ENCODE results near the gene MAGI3. TPM values are rescaled to one million over a fixed set of nuclear protein-coding genes. Genes with fewer than 3 reads are reported as not detected.
"Not testable (repeated sequence)": the region's sequence is repeated elsewhere in the genome, so short reads cannot be mapped to it uniquely, and the experiment has no call there.

Gene MAGI3
- total RNA-seq, 1 experiment from 2014 or later, result 7.2 TPM

- H2AFZ ChIP-seq (ENCODE audit: low read length), result no peak overlapping the region
- H3K9me2 ChIP-seq (replicated peaks; ENCODE audit: low read length), result no peaks in the 10 kb centered on the region; the same call in 1 of the 2 replicates
- ChIA-PET POLR2A (ENCODE audit: unreplicated experiment) (no interaction called here), CTCF (no interaction called here)
- no peak overlapping the region for H3K4me2 ChIP-seq (ENCODE audit: low read length)
- DNase-seq, result no peak
- H3K27me3 ChIP-seq (ENCODE audit: low read length), result no peaks in the 10 kb centered on the region
- peaks cover 35% of the 10 kb centered on the region for H3K79me2 ChIP-seq (ENCODE audit: low read length)
- ATAC-seq, result no peak
- TF ChIP-seq EZH2phosphoT487 (IDR thresholded peaks at IDR 0.05; ENCODE audit: borderline replicate concordance, low read length) (no peak), CTCF (conservative IDR thresholded peaks at IDR 0.05; ENCODE audit: low read depth, low read length) (no peak), EZH2 (IDR thresholded peaks at IDR 0.05; ENCODE audit: low read length, unreplicated experiment) (no peak)
- BruUV-seq (replicated peaks), result no TSS peak
- H3K36me3 ChIP-seq (ENCODE audit: low read depth, low read length), result no peaks in the 10 kb centered on the region
- H3K4me3 ChIP-seq (ENCODE audit: low read length), result no peak overlapping the region
- H3F3A ChIP-seq (ENCODE audit: low read length, unreplicated experiment), result peaks cover 10% of the 10 kb centered on the region
- intact Hi-C loops (cut with micrococcal nuclease), result loop anchor here (5.0 kb wide), 1 partner anchor 137 kb away; no protein-coding TSS in a partner anchor
- no peak overlapping the region for H3K9ac ChIP-seq (ENCODE audit: low read length)
- no peaks in the 10 kb centered on the region for H4K20me1 ChIP-seq (ENCODE audit: low read length)
- no peak overlapping the region for H3K27ac ChIP-seq (ENCODE audit: low read length)
- H3K9me3 ChIP-seq (ENCODE audit: low read length), result no peaks in the 10 kb centered on the region
- H3K4me1 ChIP-seq (ENCODE audit: insufficient read depth, low read length), result peaks cover 33% of the 10 kb centered on the region
Measured at GRCh38 chr1:113459279-113459678, 69.0 kb downstream of the MAGI3 start.

- Histone ChIP-seq H3K9me2 (replicated peaks; ENCODE audit: low read length) (no peaks in the 10 kb centered on the region), H2AFZ (ENCODE audit: low read length) (no peak overlapping the region), H3K36me3 (ENCODE audit: low read depth, low read length) (no peaks in the 10 kb centered on the region), H3K9me3 (ENCODE audit: low read length) (peaks cover 8% of the 10 kb centered on the region; the same call in 1 of the 2 replicates), H4K20me1 (ENCODE audit: low read length) (no peaks in the 10 kb centered on the region), H3K79me2 (ENCODE audit: low read length) (0 out of 2 replicates have a peak, but pooled peaks cover 7% of the 10 kb centered on the region), H3K4me3 (ENCODE audit: low read length) (no peak overlapping the region), H3K27ac (ENCODE audit: low read length) (no peak overlapping the region), H3K27me3 (ENCODE audit: low read length) (no peaks in the 10 kb centered on the region), H3F3A (ENCODE audit: low read length, unreplicated experiment) (no peaks in the 10 kb centered on the region), H3K4me1 (ENCODE audit: insufficient read depth, low read length) (no peaks in the 10 kb centered on the region), H3K9ac (ENCODE audit: low read length) (no peak overlapping the region), H3K4me2 (ENCODE audit: low read length) (no peak overlapping the region)
- ATAC-seq, result no peak
- intact Hi-C loops (cut with micrococcal nuclease), result no loop called here
- BruUV-seq (replicated peaks), result no TSS peak
- ChIA-PET POLR2A (ENCODE audit: unreplicated experiment) (no interaction called here), CTCF (no interaction called here)
- TF ChIP-seq EZH2phosphoT487 (IDR thresholded peaks at IDR 0.05; ENCODE audit: borderline replicate concordance, low read length) (no peak), CTCF (conservative IDR thresholded peaks at IDR 0.05; ENCODE audit: low read depth, low read length) (no peak), EZH2 (IDR thresholded peaks at IDR 0.05; ENCODE audit: low read length, unreplicated experiment) (no peak)
- no peak for DNase-seq
Measured at GRCh38 chr1:113467991-113468390, 77.7 kb downstream of the MAGI3 start.

- H3K9ac ChIP-seq (ENCODE audit: low read length); H2AFZ ChIP-seq (ENCODE audit: low read length); H3K36me3 ChIP-seq (ENCODE audit: low read depth, low read length); H3K4me3 ChIP-seq (ENCODE audit: low read length); intact Hi-C loops (cut with micrococcal nuclease); H3K4me2 ChIP-seq (ENCODE audit: low read length); BruUV-seq (replicated peaks); H3K4me1 ChIP-seq (ENCODE audit: insufficient read depth, low read length); H3K9me2 ChIP-seq (replicated peaks; ENCODE audit: low read length); H4K20me1 ChIP-seq (ENCODE audit: low read length); DNase-seq; POLR2A ChIA-PET (ENCODE audit: unreplicated experiment); H3F3A ChIP-seq (ENCODE audit: low read length, unreplicated experiment); H3K9me3 ChIP-seq (ENCODE audit: low read length); H3K27me3 ChIP-seq (ENCODE audit: low read length); CTCF ChIA-PET; H3K79me2 ChIP-seq (ENCODE audit: low read length); H3K27ac ChIP-seq (ENCODE audit: low read length); ATAC-seq: not testable (repeated sequence)
Measured at GRCh38 chr1:113478427-113479195, 88.3 kb downstream of the MAGI3 start.

Data from PC-3 (cell line).